Measurements from ENCODE around the gene EGLN2.
"Not testable (repeated sequence)": the region's sequence is repeated elsewhere in the genome, so short reads cannot be mapped to it uniquely, and the experiment has no call there.

The EGLN2 gene

DNA sequence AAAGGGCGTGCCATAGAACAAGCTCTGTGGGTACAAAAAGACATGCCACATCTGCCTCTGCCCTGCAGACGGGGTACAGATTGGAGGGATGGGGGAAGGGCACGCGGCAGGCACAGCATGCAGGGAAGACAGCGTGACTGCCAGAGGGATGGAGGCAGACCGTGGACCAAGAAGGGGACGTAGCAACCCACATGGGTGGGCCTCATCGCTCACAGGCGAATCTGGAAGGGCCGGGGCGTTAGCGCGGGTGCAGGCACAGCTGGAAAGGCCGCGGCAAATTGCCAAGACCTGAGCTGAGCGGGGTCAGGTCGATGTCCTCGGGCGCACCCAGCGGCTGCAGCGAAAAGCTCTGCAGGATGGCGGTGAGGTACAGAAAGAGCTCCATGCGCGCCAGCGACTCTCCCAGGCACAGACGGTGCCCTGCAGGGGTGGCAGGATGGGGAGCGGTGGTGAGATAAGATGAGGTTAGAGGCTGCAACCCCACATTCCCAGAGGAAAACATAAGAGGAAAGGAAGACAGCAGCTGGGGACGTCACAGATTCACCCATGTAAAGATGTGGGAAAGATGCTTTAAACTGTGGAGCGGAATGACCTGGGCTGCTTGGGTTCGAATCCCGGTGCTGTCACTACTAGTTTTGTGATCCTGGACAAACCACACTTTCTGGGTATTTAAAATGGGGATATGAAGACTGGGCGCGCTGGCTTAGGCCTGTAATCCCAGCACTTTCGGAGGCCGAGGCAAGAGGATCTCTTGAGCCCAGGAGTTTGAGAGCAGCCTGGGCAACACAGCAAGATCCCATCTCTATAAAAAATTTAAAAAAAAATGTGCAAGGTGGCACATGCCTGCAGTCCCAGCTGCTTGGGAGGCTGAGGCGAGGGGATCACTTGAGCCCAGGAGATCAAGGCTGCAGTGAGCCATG is 19.7 kb downstream of the EGLN2 start:
- DNase-seq (ENCODE audit: extremely low read depth, low read depth) = not testable (repeated sequence)
- TF ChIP-seq, protein P1, sequence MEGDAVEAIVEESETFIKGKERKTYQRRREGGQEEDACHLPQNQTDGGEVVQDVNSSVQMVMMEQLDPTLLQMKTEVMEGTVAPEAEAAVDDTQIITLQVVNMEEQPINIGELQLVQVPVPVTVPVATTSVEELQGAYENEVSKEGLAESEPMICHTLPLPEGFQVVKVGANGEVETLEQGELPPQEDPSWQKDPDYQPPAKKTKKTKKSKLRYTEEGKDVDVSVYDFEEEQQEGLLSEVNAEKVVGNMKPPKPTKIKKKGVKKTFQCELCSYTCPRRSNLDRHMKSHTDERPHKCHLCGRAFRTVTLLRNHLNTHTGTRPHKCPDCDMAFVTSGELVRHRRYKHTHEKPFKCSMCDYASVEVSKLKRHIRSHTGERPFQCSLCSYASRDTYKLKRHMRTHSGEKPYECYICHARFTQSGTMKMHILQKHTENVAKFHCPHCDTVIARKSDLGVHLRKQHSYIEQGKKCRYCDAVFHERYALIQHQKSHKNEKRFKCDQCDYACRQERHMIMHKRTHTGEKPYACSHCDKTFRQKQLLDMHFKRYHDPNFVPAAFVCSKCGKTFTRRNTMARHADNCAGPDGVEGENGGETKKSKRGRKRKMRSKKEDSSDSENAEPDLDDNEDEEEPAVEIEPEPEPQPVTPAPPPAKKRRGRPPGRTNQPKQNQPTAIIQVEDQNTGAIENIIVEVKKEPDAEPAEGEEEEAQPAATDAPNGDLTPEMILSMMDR (IDR thresholded peaks at IDR 0.05; ENCODE audit: low read depth, low read length) = peak; percentile 22

DNA sequence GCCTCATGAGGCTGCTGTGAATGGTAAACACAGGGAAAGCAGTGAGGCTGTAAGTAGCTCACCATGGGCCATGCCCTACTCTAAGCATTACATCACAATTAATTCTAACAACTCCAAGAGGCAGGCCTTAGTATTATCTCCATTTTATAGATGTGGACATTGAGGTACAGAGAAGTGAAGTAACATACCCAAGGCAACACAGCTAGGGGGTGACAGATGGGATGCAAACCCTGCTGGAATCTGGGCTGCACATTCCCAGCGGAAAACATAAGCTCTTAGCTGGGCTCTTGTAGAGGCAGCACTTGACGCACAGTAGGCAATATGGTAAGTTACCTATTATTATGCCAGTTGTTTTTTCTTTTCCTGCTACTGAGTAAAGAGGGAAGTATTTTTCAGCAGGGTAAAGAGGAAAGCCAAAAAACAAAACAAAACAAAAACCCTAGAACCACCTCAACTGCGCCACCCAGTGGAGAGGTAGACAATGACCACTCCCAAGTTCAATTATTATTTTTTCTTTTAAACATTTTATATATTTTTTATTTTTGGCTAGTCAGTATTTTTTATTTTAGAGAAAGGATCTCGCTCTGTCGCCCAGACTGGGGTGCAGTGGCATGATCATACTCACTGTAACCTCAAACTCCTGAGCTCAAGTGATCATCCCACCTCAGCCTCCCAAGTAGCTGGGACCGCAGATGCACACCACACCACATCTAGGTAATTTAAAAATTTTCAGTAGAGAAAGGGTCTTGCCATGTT is 20.7 kb downstream of the EGLN2 start:
- DNase-seq (ENCODE audit: extremely low read depth, low read depth) = not testable (repeated sequence)

DNA sequence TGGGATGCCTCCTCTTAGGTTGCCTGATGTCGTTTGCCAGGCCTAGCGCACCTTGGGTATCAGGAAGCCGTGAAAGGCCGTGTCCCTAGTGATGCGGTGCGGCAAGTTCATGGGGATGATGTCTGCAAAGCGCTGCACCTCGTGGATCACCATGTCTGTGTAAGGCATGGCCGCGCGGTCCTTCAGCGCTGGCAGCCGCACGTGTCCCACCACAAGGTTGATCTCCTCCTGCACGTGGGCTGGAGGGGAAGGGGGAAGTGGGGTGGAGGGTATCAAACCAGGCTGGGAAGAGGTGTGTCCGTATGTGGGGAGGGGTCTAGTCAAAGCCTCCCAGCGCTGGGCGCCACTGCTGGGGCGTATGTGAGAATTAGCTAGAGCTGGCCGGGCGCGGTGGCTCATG is 23.2 kb downstream of the EGLN2 start:
- TF ChIP-seq, protein P1 (IDR thresholded peaks at IDR 0.05; ENCODE audit: low read depth, low read length) = no peak
- DNase-seq (ENCODE audit: extremely low read depth, low read depth) = no peak

More for the DNA sequence above, 20.7 kb downstream of the EGLN2 start:
- TF ChIP-seq, protein P1 (IDR thresholded peaks at IDR 0.05; ENCODE audit: low read depth, low read length) = peak; percentile 66

DNA sequence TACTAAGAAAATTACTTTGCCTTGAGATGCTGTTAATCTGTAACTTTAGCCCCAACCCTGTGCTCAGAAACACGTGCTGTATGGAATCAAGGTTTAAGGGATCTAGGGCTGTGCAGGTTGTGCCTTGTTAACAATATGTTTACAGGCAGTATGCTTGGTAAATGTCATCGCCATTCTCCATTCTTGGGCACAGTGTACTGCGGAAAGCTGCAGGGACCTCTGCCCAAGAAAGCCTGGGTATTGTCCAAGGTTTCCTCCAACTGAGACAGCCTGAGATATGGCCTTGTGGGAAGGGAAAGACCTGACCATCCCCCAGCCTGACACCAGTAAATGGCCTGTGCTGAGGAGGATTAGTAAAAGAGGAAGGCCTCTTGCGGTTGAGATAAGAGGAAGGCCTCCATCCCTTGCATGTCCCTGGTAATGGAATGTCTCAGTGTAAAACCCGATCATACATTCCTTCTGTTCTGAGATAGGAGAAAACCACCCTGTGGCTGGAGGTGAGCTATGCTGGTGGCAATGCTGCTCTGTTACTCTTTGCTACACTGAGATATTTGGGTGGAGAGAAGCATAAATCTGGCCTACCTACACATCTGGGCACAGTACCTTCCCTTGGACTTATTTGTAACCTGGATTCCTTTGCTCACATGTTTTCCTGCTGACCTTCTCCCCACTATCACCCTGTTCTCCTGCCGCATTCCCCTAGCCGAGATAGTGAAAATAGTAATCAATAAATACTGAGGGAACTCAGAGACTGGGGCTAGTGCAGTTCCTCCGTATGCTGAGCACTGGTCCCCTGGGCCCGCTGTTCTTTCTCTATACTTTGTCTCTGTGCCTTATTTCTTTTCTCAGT is 23.9 kb downstream of the EGLN2 start:
- DNase-seq (ENCODE audit: extremely low read depth, low read depth) = not testable (repeated sequence)

GRCh38 chr19:40824916-40825315 is 25.9 kb downstream of the EGLN2 start:
- DNase-seq (ENCODE audit: extremely low read depth, low read depth) = not testable (repeated sequence)

DNA sequence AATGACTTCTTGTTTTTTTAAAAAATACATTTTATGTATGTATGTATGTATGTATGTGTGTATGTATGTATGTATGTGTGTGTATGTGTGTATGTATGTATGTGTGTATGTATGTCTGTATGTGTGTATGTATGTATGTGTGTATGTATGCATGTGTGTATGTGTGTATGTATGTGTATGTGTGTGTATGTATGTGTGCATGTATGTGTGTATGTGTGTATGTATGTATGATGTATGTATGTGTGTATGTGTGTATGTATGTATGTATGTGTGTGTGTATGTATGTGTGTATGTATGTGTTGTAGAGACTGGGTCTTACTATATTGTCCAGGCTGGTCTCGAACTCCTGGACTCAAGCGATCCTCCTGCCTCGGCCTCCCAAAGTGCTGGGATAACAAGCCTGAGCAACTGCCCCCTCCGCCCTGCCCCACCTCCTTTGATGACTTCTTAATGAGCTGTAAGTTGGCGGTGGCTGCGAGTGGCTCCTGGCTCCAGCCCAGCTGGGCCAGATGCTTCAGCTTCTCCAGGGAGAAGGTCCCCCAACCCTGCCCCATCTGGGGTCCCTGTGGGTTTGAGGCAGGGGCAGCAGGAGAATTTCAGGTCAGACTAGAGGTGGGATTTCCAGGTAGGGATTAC is 26.6 kb downstream of the EGLN2 start:
- DNase-seq (ENCODE audit: extremely low read depth, low read depth) = not testable (repeated sequence)

GRCh38 chr19:40826312-40826698 is 27.3 kb downstream of the EGLN2 start:
- not testable (repeated sequence) for DNase-seq (ENCODE audit: extremely low read depth, low read depth)

DNA sequence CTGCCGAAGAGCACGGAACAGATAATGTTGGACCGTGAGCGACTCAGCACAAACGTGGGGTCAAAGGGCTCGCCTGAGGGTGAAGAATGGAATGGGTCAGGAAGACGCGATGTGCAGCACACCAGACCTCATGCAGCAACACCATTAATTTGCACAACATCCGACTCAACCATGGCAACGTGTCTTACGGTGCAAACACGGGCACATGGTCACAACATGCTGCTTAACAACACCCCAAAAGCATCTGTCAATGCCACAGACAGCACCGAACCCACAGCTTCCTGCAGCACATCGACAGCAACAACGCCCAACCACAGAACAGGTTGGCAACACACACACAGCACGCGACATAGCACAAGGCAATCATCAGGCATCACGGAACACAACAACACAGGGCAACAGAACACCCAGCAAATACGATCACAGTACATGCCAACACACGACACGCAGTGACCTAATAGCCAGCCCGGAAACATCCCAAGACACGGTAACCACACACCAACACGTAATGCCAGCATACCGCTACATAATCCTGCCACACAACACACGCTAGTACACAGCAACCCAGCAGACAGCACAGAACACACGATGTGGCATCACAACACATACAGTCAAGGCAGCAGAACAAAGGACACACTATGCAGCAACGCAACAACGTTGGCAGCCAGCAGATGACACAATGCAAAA is 27.9 kb downstream of the EGLN2 start:
- not testable (repeated sequence) for DNase-seq (ENCODE audit: extremely low read depth, low read depth)

DNA sequence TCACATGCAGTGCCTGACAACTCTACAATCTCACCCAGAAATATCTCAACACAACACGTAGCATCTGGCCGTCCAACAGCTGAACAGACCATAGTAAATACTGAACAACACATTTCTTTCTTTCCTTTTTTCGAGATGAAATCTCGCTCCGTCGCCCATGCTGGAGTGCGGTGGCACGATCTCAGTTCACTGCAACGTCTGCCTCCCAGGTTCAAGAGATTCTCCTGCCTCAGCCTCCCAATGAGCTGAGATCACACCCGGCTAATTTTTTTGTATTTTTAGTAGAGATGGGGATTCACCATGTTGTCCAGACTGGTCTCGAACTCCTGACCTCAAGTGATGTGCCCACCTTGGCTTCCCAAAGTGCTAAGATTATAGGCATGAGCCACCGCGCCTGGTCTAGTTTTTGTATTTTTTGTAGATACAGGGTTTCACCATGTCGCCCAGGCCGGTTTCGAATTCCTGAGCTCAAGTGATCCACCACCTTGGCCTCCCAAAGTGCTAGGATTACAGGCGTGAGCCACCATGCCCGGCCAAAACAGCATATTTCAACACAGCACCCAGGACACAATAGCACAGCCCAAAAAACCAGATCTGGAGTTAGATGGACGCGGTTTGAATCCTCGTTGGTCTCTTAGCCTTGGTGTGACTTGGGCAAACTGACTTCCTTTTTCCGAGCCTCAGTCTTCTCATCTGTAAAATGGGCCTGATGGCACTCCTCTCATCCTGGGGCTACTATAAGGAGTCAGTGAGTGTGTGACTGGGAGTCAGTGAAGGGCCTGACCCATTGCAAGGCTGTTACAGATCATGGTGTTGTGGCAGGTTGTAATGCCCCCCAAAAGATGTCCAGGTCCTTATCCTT is 28.6 kb downstream of the EGLN2 start:
- TF ChIP-seq, protein P1 (IDR thresholded peaks at IDR 0.05; ENCODE audit: low read depth, low read length) = no peak

More for the DNA sequence above, 28.6 kb downstream of the EGLN2 start:
- no peak for DNase-seq (ENCODE audit: extremely low read depth, low read depth)
